ENCODE results near the gene LYPD5. TPM values are rescaled to one million over a fixed set of nuclear protein-coding genes. Genes with fewer than 3 reads are reported as not detected.

LYPD5 gene
- total RNA-seq, 2 donors from 2014 or later, result 5.9 to 6.5 TPM

GRCh38 chr19:43790587-43790986, 11.7 kb downstream of the LYPD5 start:
- no peak for DNase-seq (ENCODE audit: low spot score)
- ATAC-seq (ENCODE audit: insufficient number of reproducible peaks, low FRiP score, low read depth), result no peak
- H3K27me3 ChIP-seq (replicated peaks; ENCODE audit: insufficient read depth), result no peaks in the 10 kb centered on the region
- TF ChIP-seq, protein P1, sequence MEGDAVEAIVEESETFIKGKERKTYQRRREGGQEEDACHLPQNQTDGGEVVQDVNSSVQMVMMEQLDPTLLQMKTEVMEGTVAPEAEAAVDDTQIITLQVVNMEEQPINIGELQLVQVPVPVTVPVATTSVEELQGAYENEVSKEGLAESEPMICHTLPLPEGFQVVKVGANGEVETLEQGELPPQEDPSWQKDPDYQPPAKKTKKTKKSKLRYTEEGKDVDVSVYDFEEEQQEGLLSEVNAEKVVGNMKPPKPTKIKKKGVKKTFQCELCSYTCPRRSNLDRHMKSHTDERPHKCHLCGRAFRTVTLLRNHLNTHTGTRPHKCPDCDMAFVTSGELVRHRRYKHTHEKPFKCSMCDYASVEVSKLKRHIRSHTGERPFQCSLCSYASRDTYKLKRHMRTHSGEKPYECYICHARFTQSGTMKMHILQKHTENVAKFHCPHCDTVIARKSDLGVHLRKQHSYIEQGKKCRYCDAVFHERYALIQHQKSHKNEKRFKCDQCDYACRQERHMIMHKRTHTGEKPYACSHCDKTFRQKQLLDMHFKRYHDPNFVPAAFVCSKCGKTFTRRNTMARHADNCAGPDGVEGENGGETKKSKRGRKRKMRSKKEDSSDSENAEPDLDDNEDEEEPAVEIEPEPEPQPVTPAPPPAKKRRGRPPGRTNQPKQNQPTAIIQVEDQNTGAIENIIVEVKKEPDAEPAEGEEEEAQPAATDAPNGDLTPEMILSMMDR (IDR thresholded peaks at IDR 0.05), result no peak
- no peak overlapping the region for H3K4me3 ChIP-seq
- no peaks in the 10 kb centered on the region for H3K36me3 ChIP-seq
- H3K4me1 ChIP-seq (ENCODE audit: control insufficient read depth in 1 of 2, low read depth in 2 of 2), result no peaks in the 10 kb centered on the region
- no peaks in the 10 kb centered on the region for H3K9me3 ChIP-seq
- H3K27ac ChIP-seq, result no peak overlapping the region

- no peak overlapping the region for H3K27ac ChIP-seq
- no peaks in the 10 kb centered on the region for H3K36me3 ChIP-seq
- no peaks in the 10 kb centered on the region for H3K27me3 ChIP-seq (replicated peaks; ENCODE audit: insufficient read depth)
- H3K9me3 ChIP-seq, result no peaks in the 10 kb centered on the region
- H3K4me3 ChIP-seq, result no peak overlapping the region
- ATAC-seq (ENCODE audit: insufficient number of reproducible peaks, low FRiP score, low read depth), result no peak
- no peak for DNase-seq (ENCODE audit: low spot score)
- TF ChIP-seq, protein P1 (IDR thresholded peaks at IDR 0.05), result no peak
- H3K4me1 ChIP-seq (ENCODE audit: control insufficient read depth in 1 of 2, low read depth in 2 of 2), result peaks cover 6 to 10% of the 10 kb centered on the region in 2 donors
These were observed 13.2 kb downstream of the LYPD5 start for GRCh38 chr19:43789029-43789428.

DNA sequence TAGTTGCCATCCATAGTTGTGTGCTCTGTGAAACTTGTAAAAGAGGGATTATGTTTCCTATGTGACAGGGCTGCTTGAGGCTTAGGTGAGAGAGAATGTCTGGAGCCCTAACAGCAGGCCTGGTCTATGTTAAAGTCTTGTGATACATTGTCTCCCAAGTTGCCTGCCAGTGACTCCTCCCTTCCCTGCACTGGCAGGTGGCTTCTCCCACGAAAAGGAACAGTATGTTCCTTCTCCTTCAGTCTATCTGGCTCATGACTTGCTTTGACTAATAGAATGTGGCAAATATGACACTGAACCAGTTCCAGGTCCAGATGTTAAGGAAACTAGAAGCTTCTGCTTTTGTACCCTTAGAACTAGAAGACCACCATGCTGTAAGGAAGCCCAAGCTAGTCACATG, 15.6 kb downstream of the LYPD5 start:
- H3K27me3 ChIP-seq (replicated peaks; ENCODE audit: insufficient read depth), result no peaks in the 10 kb centered on the region
- no peaks in the 10 kb centered on the region for H3K9me3 ChIP-seq
- H3K4me3 ChIP-seq, result no peak overlapping the region
- no peak overlapping the region for H3K27ac ChIP-seq
- ATAC-seq (ENCODE audit: insufficient number of reproducible peaks, low FRiP score, low read depth) (no peak), DNase-seq (ENCODE audit: low spot score) (no peak)
- H3K36me3 ChIP-seq, result no peaks in the 10 kb centered on the region
- TF ChIP-seq, protein P1 (IDR thresholded peaks at IDR 0.05), result no peak
- H3K4me1 ChIP-seq (ENCODE audit: control insufficient read depth in 1 of 2, low read depth in 2 of 2), result peaks cover 6 to 10% of the 10 kb centered on the region in 2 donors

DNA sequence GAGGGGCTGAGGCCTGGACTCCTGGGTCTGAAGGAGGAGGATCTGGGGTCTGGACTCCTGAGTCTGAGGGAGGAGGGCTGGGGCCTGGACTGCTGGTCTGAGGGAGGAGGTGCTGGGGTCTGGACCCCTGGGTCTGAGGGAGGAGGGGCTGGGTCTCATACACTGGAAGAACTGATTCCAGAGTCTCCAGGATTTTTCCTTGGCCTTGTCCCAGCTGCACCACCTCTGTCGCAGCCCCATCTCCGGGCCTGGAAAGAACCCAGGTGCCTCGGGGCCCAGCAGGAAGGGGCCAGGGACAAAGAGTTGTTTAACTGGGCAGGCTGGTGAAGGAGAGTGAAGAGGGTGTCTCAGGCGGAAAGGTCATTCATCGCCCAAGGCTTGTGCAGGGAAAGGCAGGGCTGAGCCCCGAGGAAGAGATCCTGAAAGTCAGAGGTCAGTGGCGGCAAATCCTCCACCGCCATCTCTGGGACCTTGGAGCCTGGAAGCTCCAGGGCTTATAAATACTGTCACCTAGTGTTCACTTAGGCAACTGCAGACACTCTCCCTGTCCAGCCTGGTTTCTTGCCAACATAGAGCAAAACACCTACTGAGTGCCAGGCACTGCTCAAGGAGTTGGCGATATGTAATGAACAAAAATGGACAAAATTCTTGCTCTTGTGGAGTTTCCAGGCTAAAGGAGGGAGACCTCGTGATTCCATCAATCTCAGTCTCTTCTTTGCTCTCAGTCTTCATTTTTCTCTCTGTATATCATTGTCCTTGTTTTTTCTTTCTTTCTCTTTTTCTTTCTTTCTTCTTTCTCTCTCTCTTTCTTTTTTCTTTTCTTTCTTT, 17.1 kb downstream of the LYPD5 start:
- peak overlapping the region; percentile 20 for H3K4me3 ChIP-seq
- peaks cover 6 to 10% of the 10 kb centered on the region in 2 donors for H3K4me1 ChIP-seq (ENCODE audit: control insufficient read depth in 1 of 2, low read depth in 2 of 2)
- H3K27ac ChIP-seq, result no peak overlapping the region
- no peak for DNase-seq (ENCODE audit: low spot score)
- H3K27me3 ChIP-seq (replicated peaks; ENCODE audit: insufficient read depth), result no peaks in the 10 kb centered on the region
- TF ChIP-seq, protein P1 (IDR thresholded peaks at IDR 0.05), result peak; percentile 92
- H3K36me3 ChIP-seq, result no peaks in the 10 kb centered on the region
- peak; percentile 73 for ATAC-seq (ENCODE audit: insufficient number of reproducible peaks, low FRiP score, low read depth)
- H3K9me3 ChIP-seq, result no peaks in the 10 kb centered on the region

DNA sequence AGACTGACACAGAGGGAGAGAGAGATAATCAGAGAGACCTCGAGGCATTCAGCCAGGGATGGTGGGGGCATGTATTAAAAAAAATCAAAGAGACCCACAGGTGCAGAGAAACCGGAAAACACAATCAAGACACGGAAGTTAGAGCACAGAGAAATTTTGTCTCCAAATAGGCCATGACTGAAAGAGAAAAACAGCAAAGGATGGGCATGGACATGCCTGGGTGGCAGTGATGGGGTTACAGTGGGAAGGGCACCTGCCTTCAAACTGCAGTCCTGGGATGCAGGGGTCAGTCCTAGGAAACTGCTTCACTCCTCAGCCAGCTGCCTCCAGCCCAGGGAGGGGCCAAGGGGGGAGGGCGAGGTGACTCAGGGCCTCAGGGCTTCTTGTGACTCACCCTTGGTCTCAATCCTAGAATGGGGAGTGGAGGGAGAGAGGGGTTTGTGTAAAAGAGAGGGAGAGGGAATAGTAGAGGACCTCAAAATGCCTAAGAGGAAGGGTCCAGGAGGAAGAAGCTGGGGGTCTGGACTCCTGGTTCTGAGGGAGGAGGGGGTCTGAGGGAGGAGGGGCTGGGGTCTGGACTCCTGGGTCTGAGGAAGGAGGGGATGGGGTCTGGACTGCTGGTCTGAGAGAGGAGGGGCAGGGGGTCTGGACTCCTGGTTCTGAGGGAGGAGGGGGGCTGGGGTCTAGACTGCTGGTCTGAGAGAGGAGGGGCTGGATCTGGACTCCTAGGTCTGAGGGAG, 17.8 kb downstream of the LYPD5 start:
- H3K27ac ChIP-seq, result no peak overlapping the region
- H3K4me1 ChIP-seq (ENCODE audit: control insufficient read depth in 1 of 2, low read depth in 2 of 2), result peaks cover 6 to 10% of the 10 kb centered on the region in 2 donors
- H3K27me3 ChIP-seq (replicated peaks; ENCODE audit: insufficient read depth), result no peaks in the 10 kb centered on the region
- ATAC-seq (ENCODE audit: insufficient number of reproducible peaks, low FRiP score, low read depth) (no peak), DNase-seq (ENCODE audit: low spot score) (no peak)
- no peaks in the 10 kb centered on the region for H3K9me3 ChIP-seq
- no peak overlapping the region for H3K4me3 ChIP-seq
- TF ChIP-seq, protein P1 (IDR thresholded peaks at IDR 0.05), result no peak
- no peaks in the 10 kb centered on the region for H3K36me3 ChIP-seq

Measured in thoracic aorta (tissue), 2 donors.